NB4 (cell line): ENCODE results near the gene SCFD1.
"Not testable (repeated sequence)": the region's sequence is repeated elsewhere in the genome, so short reads cannot be mapped to it uniquely, and the experiment has no call there.

Source experiments
- DNase-seq: peaks from one replicate; pipeline ENCODE4 v3.0.0; 2010; ENCODE audit warnings: low read depth
- H3K4me3 ChIP-seq: one replicate; pipeline ENCODE4 v1.5.1; 2011; ENCODE audit warnings: mild to moderate bottlenecking, low read depth, low read length, moderate library complexity
- CTCF ChIP-seq: IDR thresholded peaks from one replicate; pipeline ENCODE4 v1.5.1; 2012; ENCODE audit warnings: low read depth, low read length
- MAX ChIP-seq: IDR thresholded peaks from 2 replicates; pipeline ENCODE4 v1.6.1; 2011; ENCODE audit warnings: low read depth, low read length
- MYC ChIP-seq: IDR thresholded peaks from 2 replicates; pipeline ENCODE4 v1.6.1; 2011; ENCODE audit warnings: low read depth, low read length
- POLR2A ChIP-seq: IDR thresholded peaks from 2 replicates; pipeline ENCODE4 v1.6.1; 2011; ENCODE audit warnings: mild to moderate bottlenecking; ENCODE audit not compliant: insufficient read length; ENCODE audit errors: extremely low read depth

SCFD1 gene

GRCh38 chr14:30588873-30589272 is 33.2 kb upstream of the SCFD1 start:
- no peak overlapping the region for H3K4me3 ChIP-seq
- no peak for DNase-seq
- TF ChIP-seq POLR2A (no peak), CTCF (no peak), MYC (no peak), MAX (no peak)

- DNase-seq, result no peak
- no peak for TF ChIP-seq POLR2A
- TF ChIP-seq CTCF, result no peak
- no peak for TF ChIP-seq MYC
- H3K4me3 ChIP-seq, result no peak overlapping the region
Observed at GRCh38 chr14:30596935-30597334, 25.2 kb upstream of the SCFD1 start.

- no peak overlapping the region for H3K4me3 ChIP-seq
- DNase-seq, result no peak
- TF ChIP-seq POLR2A (no peak), CTCF (no peak), MAX (no peak), MYC (no peak)
Observed at GRCh38 chr14:30597504-30597903, 24.6 kb upstream of the SCFD1 start.

GRCh38 chr14:30600922-30601918 is 20.9 kb upstream of the SCFD1 start:
- H3K4me3 ChIP-seq, result no peak overlapping the region
- TF ChIP-seq MAX (no peak), MYC (no peak), POLR2A (no peak), CTCF (no peak)
- DNase-seq, result no peak

- no peak overlapping the region for H3K4me3 ChIP-seq
- peak; percentile 38 for DNase-seq
- TF ChIP-seq MAX, result no peak
- TF ChIP-seq MYC, result no peak
- no peak for TF ChIP-seq POLR2A
- no peak for TF ChIP-seq CTCF
Observed at GRCh38 chr14:30603402-30603801, 18.7 kb upstream of the SCFD1 start.

GRCh38 chr14:30604696-30605095 is 17.4 kb upstream of the SCFD1 start:
- H3K4me3 ChIP-seq, DNase-seq: not testable (repeated sequence)
